Thyroid gland (tissue), 4 donors: ENCODE data around the gene SND1. TPM values are rescaled to one million over a fixed set of nuclear protein-coding genes. Genes with fewer than 3 reads are reported as not detected.

Experiments
- DNase-seq, 2 donors: peaks; one replicate each; pipeline ENCODE4 v3.0.0-alpha.2; 2019
- H3K27ac ChIP-seq, 3 donors: fragments of 200-600 bp; sonication (generic); 1 replicate in 2 of 3; 2 replicates in 1 of 3; pipeline ENCODE4 v1.5.1; 2016 to 2019; ENCODE audit warnings: mild to moderate bottlenecking in 1 of 3, moderate library complexity in 1 of 3
- H3K27me3 ChIP-seq: fragments of 200-600 bp; sonication (generic); one replicate; pipeline ENCODE4 v1.5.1; 2019
- H3K36me3 ChIP-seq, 2 donors: fragments of 200-600 bp; sonication (generic); one replicate each; pipeline ENCODE4 v1.5.1; 2016 to 2019
- H3K4me1 ChIP-seq, 2 donors: fragments of 200-600 bp; sonication (generic); one replicate each; pipeline ENCODE4 v1.5.1; 2017 to 2019
- H3K4me3 ChIP-seq, 3 donors: fragments of 200-600 bp; sonication (generic); replicated peaks in 1 of 3; 1 replicate in 2 of 3; 2 replicates in 1 of 3; pipeline ENCODE4 v1.5.1; 2016; ENCODE audit warnings: mild to moderate bottlenecking in 1 of 3
- H3K9me3 ChIP-seq: fragments of 200-600 bp; sonication (generic); one replicate; pipeline ENCODE4 v1.5.1; 2017
- CTCF ChIP-seq, 6 experiments: fragments of 200-600 bp in 3 of 6; fragments of 450-650 bp in 3 of 6; sonication (generic) in 3 of 6; IDR thresholded peaks; one replicate each; pipeline ENCODE4 v1.5.1; 2016 to 2019; ENCODE audit warnings: antibody characterized with exemption in 6 of 6, mild to moderate bottlenecking in 2 of 6, inconsistent platforms in 1 of 6, moderate library complexity in 1 of 6
- POLR2A ChIP-seq, 2 donors: fragments of 450-650 bp; IDR thresholded peaks; one replicate each; pipeline ENCODE4 v1.6.1; 2017; ENCODE audit warnings: antibody characterized with exemption in 2 of 2, mild to moderate bottlenecking in 2 of 2, moderate library complexity in 1 of 2
- WGBS, 2 donors: methylation state at CpG; one replicate each; pipeline ENCODE4 v1.1.5; 2017; 5-methylcytosine and 5-hydroxymethylcytosine counted together
- intact Hi-C: fragments of 100-400 bp; cut with DNase I; formaldehyde crosslinking; loops from one replicate; pipeline ENCODE4 v1.15.1; 2023
- total RNA-seq, 4 donors: library from RNA; depleted of rRNA; stranded (reverse); fragments of >200 nt; gene quantifications; one replicate each; pipeline ENCODE4 v1.2.3, GENCODE V29; 2016

The SND1 gene
- total RNA-seq, 4 donors from 2014 or later, result 126 to 167 (median 144) TPM

GRCh38 chr7:127948930-127949329 is 296.9 kb downstream of the SND1 start:
- Histone ChIP-seq H3K4me3 (no peak overlapping the region), H3K36me3 (no peaks in the 10 kb centered on the region)

DNA sequence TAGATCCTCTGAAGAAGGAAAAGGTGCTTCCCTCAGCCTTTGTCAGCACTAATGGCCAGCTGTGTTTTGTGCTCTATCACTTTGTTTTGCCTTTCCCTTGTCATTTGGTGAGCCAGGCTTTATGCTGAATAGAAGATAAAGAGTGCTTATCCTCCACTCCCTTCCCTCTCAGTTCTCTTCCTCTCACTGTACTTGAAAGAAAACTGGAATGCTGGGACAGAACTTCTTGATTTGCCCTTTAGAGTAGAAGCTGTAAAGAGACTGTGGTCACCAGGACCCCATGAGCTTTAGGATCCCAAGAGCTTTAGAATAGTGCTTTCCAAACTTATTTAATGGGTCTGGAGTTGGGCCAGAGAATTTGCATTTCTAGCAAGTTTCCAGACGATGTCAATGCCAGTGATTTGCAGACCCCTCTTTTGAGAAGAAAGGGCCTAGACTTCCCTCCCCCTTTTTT is 297.8 kb downstream of the SND1 start:
- TF ChIP-seq CTCF (IDR thresholded peaks at IDR 0.05), result no peak
- TF ChIP-seq POLR2A (IDR thresholded peaks at IDR 0.05), result no peak
- Histone ChIP-seq H3K27ac (no peak overlapping the region), H3K4me3 (no peak overlapping the region), H3K27me3 (no peaks in the 10 kb centered on the region), H3K9me3 (no peaks in the 10 kb centered on the region), H3K36me3 (no peaks in the 10 kb centered on the region), H3K4me1 (peaks cover 6 to 7% of the 10 kb centered on the region in 2 donors)
- DNase-seq, result no peak
- intact Hi-C loops, result no loop called here
- WGBS, 2 donors, result 91 to 96% methylated on average over 1 of the region's 1 CpG

More at GRCh38 chr7:127948930-127949329, 296.9 kb downstream of the SND1 start:
- TF ChIP-seq CTCF (IDR thresholded peaks at IDR 0.05) (no peak), POLR2A (IDR thresholded peaks at IDR 0.05) (no peak)
- H3K9me3 ChIP-seq, result no peaks in the 10 kb centered on the region
- peaks cover under 1% of the 10 kb centered on the region in 2 donors for H3K4me1 ChIP-seq
- 96% methylated on average over 2 of the region's 2 CpGs for WGBS, 2 donors
- intact Hi-C loops, result no loop called here
- no peaks in the 10 kb centered on the region for H3K27me3 ChIP-seq
- no peak for DNase-seq
- H3K27ac ChIP-seq, result no peak overlapping the region

GRCh38 chr7:127950233-127950935 is 298.4 kb downstream of the SND1 start:
- TF ChIP-seq CTCF (IDR thresholded peaks at IDR 0.05) (no peak), POLR2A (IDR thresholded peaks at IDR 0.05) (no peak)
- no peak overlapping the region for H3K27ac ChIP-seq
- no peak for DNase-seq
- peaks cover 6 to 7% of the 10 kb centered on the region in 2 donors for H3K4me1 ChIP-seq
- WGBS, 2 donors, result 93 to 98% methylated on average over 6 of the region's 6 CpGs
- no peaks in the 10 kb centered on the region for H3K36me3 ChIP-seq
- intact Hi-C loops, result no loop called here
- no peaks in the 10 kb centered on the region for H3K9me3 ChIP-seq
- no peak overlapping the region for H3K4me3 ChIP-seq
- H3K27me3 ChIP-seq, result no peaks in the 10 kb centered on the region

DNA sequence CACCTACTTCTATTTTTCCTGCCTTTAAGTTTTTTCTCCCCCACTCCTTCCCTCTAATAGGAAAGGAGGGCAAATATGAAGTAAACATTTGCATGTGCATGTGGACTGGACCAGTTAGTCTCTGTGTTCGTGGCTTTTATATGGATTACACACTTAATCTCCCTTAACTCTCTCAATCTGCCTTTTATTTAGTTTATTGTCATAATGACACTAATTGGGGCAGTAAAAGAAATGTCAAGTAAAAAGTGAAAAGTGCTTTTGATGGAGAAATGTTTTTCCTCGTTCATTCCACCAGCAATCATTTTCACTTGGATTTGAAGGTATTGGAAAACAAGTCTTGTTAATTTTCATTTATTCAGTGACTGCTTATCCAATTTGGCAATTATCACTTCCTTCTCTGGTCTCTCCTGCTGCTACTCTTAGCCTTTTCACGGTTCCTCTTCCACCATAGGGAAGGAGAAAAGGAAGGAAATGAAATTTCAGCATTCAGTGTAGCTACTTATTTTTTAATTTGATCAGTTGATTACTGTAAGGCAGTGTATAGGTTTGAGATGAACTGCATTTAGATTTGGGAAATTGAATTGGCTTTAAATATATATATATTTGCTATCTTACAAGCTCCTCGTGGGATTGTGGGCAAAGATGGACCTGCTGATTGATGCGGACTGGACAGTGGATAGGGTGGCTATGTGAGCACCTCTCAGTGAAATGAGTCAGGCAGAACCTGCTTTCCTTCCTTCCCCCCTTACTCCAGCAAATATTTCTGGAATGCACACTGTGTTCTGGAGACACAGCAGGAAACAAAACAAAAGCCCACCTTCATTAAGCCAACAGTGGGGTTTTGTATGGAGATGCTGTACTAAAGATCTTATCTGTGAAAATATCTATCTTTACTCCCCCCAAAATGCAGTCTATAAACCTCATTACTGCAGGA is 301.7 kb downstream of the SND1 start:
- H3K9me3 ChIP-seq, result no peaks in the 10 kb centered on the region
- no peak overlapping the region for H3K27ac ChIP-seq
- H3K27me3 ChIP-seq, result no peaks in the 10 kb centered on the region
- intact Hi-C loops, result no loop called here
- no peak overlapping the region for H3K4me3 ChIP-seq
- no peak for TF ChIP-seq CTCF (IDR thresholded peaks at IDR 0.05)
- TF ChIP-seq POLR2A (IDR thresholded peaks at IDR 0.05), result no peak
- H3K36me3 ChIP-seq, result no peaks in the 10 kb centered on the region
- DNase-seq, result no peak
- H3K4me1 ChIP-seq, result peaks cover 6 to 7% of the 10 kb centered on the region in 2 donors
- WGBS, 2 donors, result 82 to 84% methylated on average over 5 of the region's 5 CpGs
